H54 (cell line): Measurements from ENCODE around the gene CHRNG.

Experiments used
- DNase-seq: peaks from one replicate; pipeline ENCODE4 v3.0.0; 2011; ENCODE audit warnings: low spot score, mixed read lengths; ENCODE audit not compliant: insufficient read length
- FAIRE-seq: peaks from 3 replicates; lab custom pipeline; 2011; peaks lifted over from hg19 to GRCh38; lab: Jason Lieb, UNC
- POLR2A ChIP-seq: IDR thresholded peaks from 2 replicates; pipeline ENCODE4 v1.6.1; 2011; ENCODE audit warnings: low read depth, mild to moderate bottlenecking, low read length

Gene CHRNG, protein sequence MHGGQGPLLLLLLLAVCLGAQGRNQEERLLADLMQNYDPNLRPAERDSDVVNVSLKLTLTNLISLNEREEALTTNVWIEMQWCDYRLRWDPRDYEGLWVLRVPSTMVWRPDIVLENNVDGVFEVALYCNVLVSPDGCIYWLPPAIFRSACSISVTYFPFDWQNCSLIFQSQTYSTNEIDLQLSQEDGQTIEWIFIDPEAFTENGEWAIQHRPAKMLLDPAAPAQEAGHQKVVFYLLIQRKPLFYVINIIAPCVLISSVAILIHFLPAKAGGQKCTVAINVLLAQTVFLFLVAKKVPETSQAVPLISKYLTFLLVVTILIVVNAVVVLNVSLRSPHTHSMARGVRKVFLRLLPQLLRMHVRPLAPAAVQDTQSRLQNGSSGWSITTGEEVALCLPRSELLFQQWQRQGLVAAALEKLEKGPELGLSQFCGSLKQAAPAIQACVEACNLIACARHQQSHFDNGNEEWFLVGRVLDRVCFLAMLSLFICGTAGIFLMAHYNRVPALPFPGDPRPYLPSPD

DNA sequence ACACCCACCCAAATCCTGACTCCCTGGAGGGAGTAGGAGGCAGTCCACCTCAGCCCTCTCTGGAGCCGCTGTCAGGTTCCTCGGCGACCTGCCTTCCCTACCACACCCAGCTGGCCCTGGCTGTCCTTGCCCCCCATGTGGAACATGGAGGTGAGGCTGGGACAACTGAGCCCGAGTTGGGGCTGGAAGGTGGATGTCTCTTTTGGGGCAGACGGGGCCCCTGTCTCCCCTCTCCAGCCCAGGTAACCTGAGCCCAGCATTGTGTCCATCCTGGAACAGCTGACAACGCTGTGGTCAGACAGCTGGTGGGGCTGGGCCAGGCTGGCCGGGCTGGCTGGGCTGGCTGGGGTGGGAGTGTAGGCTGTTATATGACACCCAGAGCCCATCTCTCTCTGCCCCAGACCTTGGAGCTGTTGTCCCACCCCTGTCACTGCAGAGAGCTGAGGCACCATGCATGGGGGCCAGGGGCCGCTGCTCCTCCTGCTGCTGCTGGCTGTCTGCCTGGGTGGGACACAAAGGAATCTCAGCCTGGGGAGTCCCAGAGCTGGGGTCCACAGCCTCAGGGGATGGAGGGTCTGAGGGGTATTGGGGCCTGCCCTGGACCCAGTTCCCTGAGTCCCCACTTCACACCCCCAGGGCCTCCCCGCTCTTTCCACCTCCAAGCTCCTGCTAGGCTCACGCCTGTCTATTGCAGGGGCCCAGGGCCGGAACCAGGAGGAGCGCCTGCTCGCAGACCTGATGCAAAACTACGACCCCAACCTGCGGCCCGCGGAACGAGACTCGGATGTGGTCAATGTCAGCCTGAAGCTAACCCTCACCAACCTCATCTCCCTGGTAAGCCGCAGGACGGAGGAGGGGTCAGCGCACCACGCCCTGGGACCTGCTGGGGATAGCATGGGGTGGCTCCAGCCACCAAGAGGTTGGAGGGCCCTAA, at the start of gene CHRNG:
Gene CHRNG, plus strand, starts transcription at position 395 of the 934 bp plus-strand sequence. Its CDS starts 56 bp downstream, at position 451.
- FAIRE-seq (no peak), DNase-seq (no peak)

GRCh38 chr2:232490221-232491138, 49.0 kb upstream of the CHRNG start:
- DNase-seq (no peak), FAIRE-seq (no peak)
- TF ChIP-seq POLR2A: no peak

More for the DNA sequence above, at the start of gene CHRNG:
- TF ChIP-seq POLR2A: no peak

DNA sequence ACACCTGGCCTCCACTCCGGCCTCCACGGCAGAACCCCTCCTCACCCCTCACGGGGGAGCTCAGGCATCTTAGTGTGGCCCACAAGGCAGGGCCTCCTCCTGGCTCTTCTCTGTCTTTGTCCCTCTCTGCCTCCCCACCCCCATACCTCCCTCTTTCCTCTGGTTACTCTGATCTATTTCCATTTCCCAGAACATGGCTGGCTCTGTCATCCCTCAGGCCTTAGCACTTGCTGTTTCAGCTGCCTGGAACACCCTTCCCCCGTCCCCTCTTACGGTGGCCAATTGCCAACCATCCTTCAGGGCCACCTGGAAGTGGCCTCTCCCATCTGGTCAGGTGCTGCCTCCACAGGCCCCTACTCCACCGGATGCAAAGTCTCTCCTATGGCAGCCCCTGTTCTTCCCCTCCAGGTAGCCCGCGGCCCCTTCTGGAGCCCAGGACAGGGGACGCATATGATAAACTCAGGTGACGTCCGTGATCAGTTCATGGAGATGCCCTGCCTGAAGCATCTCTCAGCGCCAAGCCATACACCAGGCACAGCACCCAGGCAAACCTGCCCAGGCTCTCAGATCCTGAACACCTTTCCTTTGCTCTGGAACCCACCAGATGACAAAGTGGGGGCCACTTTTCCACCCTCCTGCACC, 48.2 kb upstream of the CHRNG start:
- no peak for TF ChIP-seq POLR2A
- no peak for FAIRE-seq

GRCh38 chr2:232492236-232492848, 47.1 kb upstream of the CHRNG start:
- no peak for DNase-seq
- no peak for TF ChIP-seq POLR2A
- no peak for FAIRE-seq

More for the DNA sequence above, 48.2 kb upstream of the CHRNG start:
- DNase-seq: no peak

- FAIRE-seq (no peak), DNase-seq (no peak)
- no peak for TF ChIP-seq POLR2A
Measured at GRCh38 chr2:232492963-232493700, 46.4 kb upstream of the CHRNG start.

- FAIRE-seq: no peak
- no peak for DNase-seq
- no peak for TF ChIP-seq POLR2A
Measured at GRCh38 chr2:232493701-232494474, 45.6 kb upstream of the CHRNG start.

DNA sequence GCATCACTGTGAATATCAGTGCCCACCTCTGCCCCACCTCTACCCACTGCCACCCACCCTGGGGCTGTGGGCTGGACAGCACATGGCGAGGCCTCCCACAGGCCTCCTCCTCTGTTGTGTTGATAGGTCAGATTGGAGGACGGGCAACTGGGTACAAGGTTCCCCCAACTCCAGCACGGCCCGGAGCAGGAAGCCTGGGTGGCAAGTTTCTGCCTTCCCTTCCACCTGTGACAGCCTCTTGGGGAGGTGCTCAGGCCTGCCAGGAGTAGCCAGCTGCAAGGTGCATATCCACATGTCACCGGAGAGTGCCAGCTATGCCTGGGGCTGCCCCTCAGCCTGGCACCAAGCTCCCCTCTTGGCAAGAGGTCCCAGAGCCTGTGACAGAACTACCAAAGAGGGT, 45.0 kb upstream of the CHRNG start:
- no peak for DNase-seq
- no peak for TF ChIP-seq POLR2A
- FAIRE-seq: no peak

GRCh38 chr2:232495292-232495691, 44.2 kb upstream of the CHRNG start:
- DNase-seq: no peak
- no peak for TF ChIP-seq POLR2A
- FAIRE-seq: no peak

GRCh38 chr2:232496501-232497270, 42.8 kb upstream of the CHRNG start:
- no peak for TF ChIP-seq POLR2A
- FAIRE-seq (no peak), DNase-seq (no peak)

DNA sequence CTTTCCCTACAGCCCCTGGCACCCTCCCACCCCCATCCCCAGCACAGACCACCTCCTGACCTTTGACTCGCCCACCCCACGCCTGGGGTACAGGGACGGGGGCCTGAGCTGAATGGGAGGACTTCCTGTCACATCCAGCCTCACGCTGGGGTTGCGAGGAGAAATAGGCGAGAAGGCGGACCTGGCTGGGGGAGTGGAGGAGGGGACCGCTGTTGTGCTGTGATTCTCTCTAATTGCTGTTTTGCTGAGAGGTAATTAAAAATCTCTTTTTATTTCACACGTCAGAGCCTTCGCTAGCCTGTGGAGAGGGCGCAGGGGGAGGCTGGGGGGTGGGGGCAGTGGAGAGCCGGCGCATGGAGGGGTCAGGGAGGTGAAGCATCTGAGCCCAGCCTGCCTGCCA, 42.1 kb upstream of the CHRNG start:
- no peak for FAIRE-seq
- TF ChIP-seq POLR2A: no peak
- no peak for DNase-seq
